ENCODE results near the gene DDX1. TPM values are rescaled to one million over a fixed set of nuclear protein-coding genes. Genes with fewer than 3 reads are reported as not detected.

Gene DDX1
- polyA plus RNA-seq, 1 experiment, result 49.6 TPM

DNA sequence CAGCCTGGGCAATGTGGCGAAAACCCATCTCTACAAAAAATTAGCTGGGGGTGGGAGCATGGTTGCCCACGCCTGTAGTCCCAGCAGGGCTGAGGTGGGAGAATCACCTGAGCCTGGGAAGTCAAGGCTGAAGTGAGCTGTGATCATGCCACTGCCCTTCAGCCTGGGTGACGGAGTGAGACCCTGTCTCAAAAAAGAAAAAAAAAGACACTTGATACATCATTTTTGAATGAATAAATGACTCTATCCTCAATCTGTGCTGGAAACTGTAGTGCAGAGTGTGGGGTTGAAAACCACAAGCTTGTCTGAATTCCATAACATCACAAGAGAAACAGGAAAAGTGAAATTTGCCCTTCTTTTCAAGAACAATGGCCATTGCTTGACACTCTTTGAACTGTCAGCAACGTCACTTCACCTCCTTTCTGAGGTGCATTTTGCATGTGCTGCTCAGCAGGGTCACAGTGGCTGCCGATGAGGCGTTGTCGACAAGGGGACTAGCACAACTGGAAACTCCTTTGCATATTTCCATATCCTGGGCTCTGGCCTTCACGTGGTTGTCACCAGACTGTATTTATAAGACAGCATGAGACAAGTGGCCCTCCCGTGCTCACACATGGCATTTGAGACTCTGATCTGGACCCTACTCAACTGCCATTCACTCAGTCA is 54.2 kb downstream of the DDX1 start:
- CTCF ChIA-PET, result no interaction called here
- TF ChIP-seq, protein P1, sequence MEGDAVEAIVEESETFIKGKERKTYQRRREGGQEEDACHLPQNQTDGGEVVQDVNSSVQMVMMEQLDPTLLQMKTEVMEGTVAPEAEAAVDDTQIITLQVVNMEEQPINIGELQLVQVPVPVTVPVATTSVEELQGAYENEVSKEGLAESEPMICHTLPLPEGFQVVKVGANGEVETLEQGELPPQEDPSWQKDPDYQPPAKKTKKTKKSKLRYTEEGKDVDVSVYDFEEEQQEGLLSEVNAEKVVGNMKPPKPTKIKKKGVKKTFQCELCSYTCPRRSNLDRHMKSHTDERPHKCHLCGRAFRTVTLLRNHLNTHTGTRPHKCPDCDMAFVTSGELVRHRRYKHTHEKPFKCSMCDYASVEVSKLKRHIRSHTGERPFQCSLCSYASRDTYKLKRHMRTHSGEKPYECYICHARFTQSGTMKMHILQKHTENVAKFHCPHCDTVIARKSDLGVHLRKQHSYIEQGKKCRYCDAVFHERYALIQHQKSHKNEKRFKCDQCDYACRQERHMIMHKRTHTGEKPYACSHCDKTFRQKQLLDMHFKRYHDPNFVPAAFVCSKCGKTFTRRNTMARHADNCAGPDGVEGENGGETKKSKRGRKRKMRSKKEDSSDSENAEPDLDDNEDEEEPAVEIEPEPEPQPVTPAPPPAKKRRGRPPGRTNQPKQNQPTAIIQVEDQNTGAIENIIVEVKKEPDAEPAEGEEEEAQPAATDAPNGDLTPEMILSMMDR (IDR thresholded peaks at IDR 0.05; ENCODE audit: insufficient read depth, low read depth, low read length), result no peak
- Histone ChIP-seq H3K4me3 (ENCODE audit: low read depth, low read length) (no peak overlapping the region), H3K36me3 (ENCODE audit: control insufficient read depth, insufficient read depth, low read length) (no peaks in the 10 kb centered on the region), H3K27me3 (ENCODE audit: control insufficient read depth, insufficient read depth, low read length) (no peaks in the 10 kb centered on the region)
- no peak for DNase-seq (ENCODE audit: low read depth)
- POLR2A ChIA-PET, result no interaction called here

DNA sequence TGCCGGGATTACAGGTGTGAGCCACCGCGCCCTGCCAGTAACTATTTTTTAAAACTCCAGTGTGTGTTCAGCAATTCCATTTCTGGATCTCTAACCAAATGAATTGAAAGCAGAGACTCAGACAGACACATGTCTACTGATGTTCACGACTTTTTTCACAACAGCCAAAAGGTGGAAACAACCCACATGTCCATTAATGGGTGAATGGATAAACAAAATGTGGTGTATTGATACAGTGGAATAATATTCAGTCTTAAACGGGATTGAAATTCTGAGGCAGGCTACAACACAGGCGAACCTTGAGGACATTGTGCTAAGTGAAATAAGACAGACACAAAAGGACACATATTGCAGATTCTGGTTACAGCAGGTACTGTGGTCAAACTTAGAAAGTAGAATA is 55.0 kb downstream of the DDX1 start:
- Histone ChIP-seq H3K4me3 (ENCODE audit: low read depth, low read length) (no peak overlapping the region), H3K36me3 (ENCODE audit: control insufficient read depth, insufficient read depth, low read length) (no peaks in the 10 kb centered on the region), H3K27me3 (ENCODE audit: control insufficient read depth, insufficient read depth, low read length) (no peaks in the 10 kb centered on the region)
- TF ChIP-seq, protein P1 (IDR thresholded peaks at IDR 0.05; ENCODE audit: insufficient read depth, low read depth, low read length), result no peak
- ChIA-PET CTCF (no interaction called here), POLR2A (no interaction called here)
- no peak for DNase-seq (ENCODE audit: low read depth)

DNA sequence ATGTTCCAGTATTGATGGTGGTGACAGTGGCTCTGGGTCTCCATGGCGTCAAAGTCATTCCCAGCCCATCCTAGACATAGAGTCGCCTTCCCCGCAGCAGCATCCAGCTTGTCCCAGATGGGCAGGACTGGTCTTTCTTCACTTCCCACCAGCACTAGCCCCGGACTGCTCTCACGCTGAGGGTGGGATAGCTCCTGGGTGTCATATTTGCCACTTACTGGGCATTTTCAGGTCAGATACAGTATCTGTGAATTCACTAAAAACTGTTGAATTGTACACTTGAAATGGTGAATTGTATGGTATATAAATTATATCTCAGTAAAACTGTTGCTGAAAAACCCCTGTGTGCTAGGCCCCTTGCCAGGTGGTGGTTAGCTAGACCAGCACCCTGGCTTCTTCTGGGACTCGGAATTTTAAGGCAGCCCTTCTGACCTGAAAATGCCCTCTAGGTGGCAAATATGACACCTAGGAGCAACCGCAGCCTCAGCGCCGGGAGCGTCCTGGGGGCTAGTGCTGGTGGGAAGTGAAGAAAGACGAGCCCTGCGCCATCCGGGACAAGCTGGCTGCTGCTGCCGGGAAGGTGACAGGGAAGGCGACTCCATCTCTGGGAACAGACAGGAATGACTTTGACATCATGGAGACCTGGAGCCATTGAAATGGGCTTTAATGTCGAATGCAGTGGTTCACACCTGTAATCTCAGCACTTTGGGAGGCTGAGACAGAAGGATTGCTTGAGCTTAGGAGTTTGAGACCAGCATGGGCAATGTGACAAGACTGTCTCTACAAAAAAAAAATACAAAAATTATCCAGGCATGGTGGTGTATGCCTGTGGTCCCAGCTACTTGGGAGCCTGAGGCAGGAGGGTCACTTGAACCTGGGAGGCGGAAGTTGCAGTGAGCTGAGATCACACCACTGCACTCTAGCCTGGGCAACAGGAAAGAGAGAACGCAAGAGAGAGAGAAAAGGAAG is 56.2 kb downstream of the DDX1 start:
- TF ChIP-seq, protein P1 (IDR thresholded peaks at IDR 0.05; ENCODE audit: insufficient read depth, low read depth, low read length), result no peak
- no peak for DNase-seq (ENCODE audit: low read depth)
- Histone ChIP-seq H3K36me3 (ENCODE audit: control insufficient read depth, insufficient read depth, low read length) (no peaks in the 10 kb centered on the region), H3K4me3 (ENCODE audit: low read depth, low read length) (no peak overlapping the region), H3K27me3 (ENCODE audit: control insufficient read depth, insufficient read depth, low read length) (peaks cover 2% of the 10 kb centered on the region; the same call in 1 of the 2 replicates)
- ChIA-PET POLR2A (no interaction called here), CTCF (interaction anchor here (1.0 kb wide), 1 partner anchor 10 kb away, joined by 3 read pairs; no protein-coding TSS in a partner anchor)

DNA sequence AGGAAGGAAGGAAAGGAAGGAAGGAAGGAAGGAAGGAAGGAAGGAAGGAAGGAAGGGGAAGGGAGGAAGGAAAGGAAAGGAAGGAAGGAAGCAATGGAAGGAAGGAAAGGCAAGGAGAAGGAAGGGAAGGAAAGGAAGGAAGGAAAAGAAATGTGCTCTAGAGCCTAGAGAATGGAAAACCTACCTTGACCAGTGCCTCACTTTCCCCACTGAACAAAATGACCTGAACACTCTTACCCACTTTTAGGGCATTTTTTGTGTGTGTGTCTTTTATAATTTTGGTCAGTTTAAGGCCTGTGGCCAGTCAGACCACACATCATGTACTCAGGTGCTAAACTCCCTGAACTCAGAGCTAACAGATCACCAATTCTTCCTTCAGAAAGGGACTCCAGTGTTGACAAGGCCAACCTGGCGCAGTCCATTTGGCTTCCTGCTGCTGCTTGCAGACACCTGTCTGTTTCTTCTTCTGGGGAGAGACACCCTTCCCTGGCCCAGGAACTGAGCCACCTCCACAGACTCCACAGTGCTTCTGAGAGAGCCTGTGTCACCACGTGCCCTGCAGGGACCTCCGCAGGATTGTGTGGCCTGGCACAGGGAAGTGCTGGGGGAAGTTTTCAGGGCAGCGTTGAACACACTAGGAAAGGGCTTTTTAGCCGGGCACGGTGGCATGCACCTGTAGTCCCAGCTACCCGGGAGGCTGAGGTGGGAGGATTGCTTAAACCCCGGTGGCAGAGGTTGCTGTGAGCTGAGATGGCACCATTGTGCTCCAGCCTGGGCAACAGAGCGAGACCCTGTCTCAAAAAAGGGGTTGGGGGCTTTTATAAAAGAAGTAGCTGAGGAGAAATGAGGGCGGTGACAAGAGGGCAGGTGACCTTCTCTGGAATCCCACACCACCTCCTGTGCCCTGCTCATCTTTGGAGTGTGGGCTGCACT is 57.2 kb downstream of the DDX1 start:
- Histone ChIP-seq H3K4me3 (ENCODE audit: low read depth, low read length) (no peak overlapping the region), H3K27me3 (ENCODE audit: control insufficient read depth, insufficient read depth, low read length) (peaks cover 2% of the 10 kb centered on the region; the same call in 1 of the 2 replicates), H3K36me3 (ENCODE audit: control insufficient read depth, insufficient read depth, low read length) (no peaks in the 10 kb centered on the region)
- CTCF ChIA-PET, result interaction anchor here (1.3 kb wide), 1 partner anchor 12 kb away, joined by 4 read pairs; no protein-coding TSS in a partner anchor
- no peak for DNase-seq (ENCODE audit: low read depth)
- TF ChIP-seq, protein P1 (IDR thresholded peaks at IDR 0.05; ENCODE audit: insufficient read depth, low read depth, low read length), result no peak
- POLR2A ChIA-PET, result no interaction called here
